Neural crest cell (in vitro differentiated cells): ENCODE data around the gene C16orf74. TPM values are rescaled to one million over a fixed set of nuclear protein-coding genes. Genes with fewer than 3 reads are reported as not detected.
A peak's percentile ranks its signal among the peaks of the same experiment; 100 is the strongest.

Experiments used
- DNase-seq: peaks from one replicate; pipeline ENCODE4 v3.0.0; 2021; ENCODE audit warnings: low read depth, mixed read lengths, low spot score
- H3K27ac Mint-ChIP-seq: one replicate; pipeline ENCODE4 v1.8.0; 2021; ENCODE audit warnings: mild to moderate bottlenecking, mixed read lengths; ENCODE audit not compliant: unreplicated experiment
- H3K27me3 Mint-ChIP-seq: 2 replicates; pipeline ENCODE4 v1.8.0; 2021; ENCODE audit warnings: low read depth, mild to moderate bottlenecking, mixed read lengths
- H3K36me3 Mint-ChIP-seq: 2 replicates; pipeline ENCODE4 v1.8.0; 2021; ENCODE audit warnings: low read depth, mild to moderate bottlenecking, mixed read lengths
- H3K4me1 Mint-ChIP-seq: 2 replicates; pipeline ENCODE4 v1.8.0; 2021; ENCODE audit warnings: mixed read lengths
- H3K4me3 Mint-ChIP-seq: one replicate; pipeline ENCODE4 v1.8.0; 2021; ENCODE audit warnings: mild to moderate bottlenecking, mixed read lengths
- H3K9me3 Mint-ChIP-seq: 2 replicates; pipeline ENCODE4 v1.8.0; 2021; ENCODE audit warnings: mixed read lengths
- CTCF ChIP-seq: fragments of 200-600 bp; sonication (generic); conservative IDR thresholded peaks from 2 replicates; pipeline ENCODE4 v1.5.0; 2021; ENCODE audit warnings: antibody characterized with exemption, mild to moderate bottlenecking
- total RNA-seq: library from RNA; stranded (reverse); gene quantifications from 2 replicates; pipeline ENCODE4 v1.2.1, GENCODE V29; 2021

The C16orf74 gene
- total RNA-seq, 1 donor from 2014 or later = 1.2 TPM

DNA sequence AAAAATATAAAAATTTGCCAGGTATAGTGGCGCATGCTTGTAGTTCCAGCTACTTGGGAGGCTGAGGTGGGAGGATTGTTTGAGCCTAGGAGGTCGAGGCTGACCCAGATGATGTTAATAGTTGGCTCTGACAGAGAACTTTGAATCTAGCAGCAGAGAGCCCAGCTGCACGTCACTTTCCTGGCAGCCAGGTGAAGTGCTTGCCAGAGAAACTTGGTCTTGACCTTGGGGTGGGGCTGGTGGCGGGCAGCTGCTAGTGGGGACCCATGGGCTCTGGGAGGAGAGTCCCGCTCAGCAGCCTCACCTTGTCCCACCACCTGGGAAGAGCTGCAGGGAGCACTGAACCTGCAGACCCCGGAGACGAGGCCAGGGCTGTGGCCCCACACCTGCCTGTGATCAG lies 3.1 kb upstream of the C16orf74 start:
- Mint-ChIP-seq H3K4me1 (peaks cover 5% of the 10 kb centered on the region), H3K27ac (no peak overlapping the region), H3K4me3 (no peak overlapping the region), H3K36me3 (no peaks in the 10 kb centered on the region), H3K27me3 (peaks cover 42% of the 10 kb centered on the region), H3K9me3 (no peaks in the 10 kb centered on the region)
- DNase-seq = no peak
- TF ChIP-seq CTCF = no peak

DNA sequence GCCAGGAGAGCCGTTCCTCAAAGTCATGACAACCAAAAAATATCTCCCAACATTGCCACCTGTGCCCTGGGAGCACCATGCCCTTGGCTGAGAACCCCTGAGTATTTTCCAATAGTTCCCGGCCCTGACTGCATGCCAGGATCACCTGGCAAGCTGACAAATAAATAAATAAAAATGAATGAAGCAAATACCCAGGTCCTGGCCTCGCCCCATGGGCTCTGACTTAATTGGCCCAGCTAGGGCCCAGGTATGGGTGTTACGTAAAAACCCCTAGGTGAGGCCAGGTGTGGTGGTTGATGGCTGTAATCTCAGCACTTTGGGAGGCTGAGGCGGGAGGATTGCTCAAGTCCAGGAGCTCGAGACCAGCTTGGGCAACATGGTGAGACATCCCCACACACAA lies 2.7 kb upstream of the C16orf74 start:
- no peak for DNase-seq
- no peak for TF ChIP-seq CTCF
- Mint-ChIP-seq H3K27ac (no peak overlapping the region), H3K4me1 (peaks cover 5% of the 10 kb centered on the region), H3K9me3 (no peaks in the 10 kb centered on the region), H3K4me3 (no peak overlapping the region), H3K27me3 (peaks cover 41% of the 10 kb centered on the region), H3K36me3 (no peaks in the 10 kb centered on the region)

GRCh38 chr16:85752511-85753420 lies 1.9 kb upstream of the C16orf74 start:
- H3K36me3 Mint-ChIP-seq = no peaks in the 10 kb centered on the region
- peaks cover 5% of the 10 kb centered on the region for H3K4me1 Mint-ChIP-seq
- peak; percentile 23 for DNase-seq
- H3K9me3 Mint-ChIP-seq = no peaks in the 10 kb centered on the region
- peak overlapping the region; percentile 32 for H3K4me3 Mint-ChIP-seq
- peaks cover 48% of the 10 kb centered on the region for H3K27me3 Mint-ChIP-seq
- TF ChIP-seq CTCF = peak; percentile 42
- H3K27ac Mint-ChIP-seq = no peak overlapping the region

GRCh38 chr16:85751698-85752501 lies 1.0 kb upstream of the C16orf74 start:
- peaks cover 5% of the 10 kb centered on the region for H3K4me1 Mint-ChIP-seq
- no peak for DNase-seq

More at GRCh38 chr16:85751698-85752501, 1.0 kb upstream of the C16orf74 start:
- no peak for TF ChIP-seq CTCF
- Mint-ChIP-seq H3K27ac (no peak overlapping the region), H3K36me3 (no peaks in the 10 kb centered on the region), H3K27me3 (peaks cover 55% of the 10 kb centered on the region), H3K4me3 (peak overlapping the region; percentile 49), H3K9me3 (no peaks in the 10 kb centered on the region)
